DOHH2 (cell line): Measurements from ENCODE around the gene RASAL2.

Source experiments
- EZH2phosphoT487 ChIP-seq: fragments of 200-600 bp; sonication (generic); IDR thresholded peaks from 2 replicates; pipeline ENCODE4 v1.6.1; 2017; ENCODE audit warnings: borderline replicate concordance, mild to moderate bottlenecking, antibody characterized with exemption, low read length, moderate library complexity, mixed read lengths
- TF ChIP-seq, protein P1 (sequence below): fragments of 200-600 bp; sonication (generic); IDR thresholded peaks from one replicate; pipeline ENCODE4 v1.5.1; 2014; ENCODE audit warnings: antibody characterized with exemption, mild to moderate bottlenecking, low read depth, low read length; ENCODE audit not compliant: poor library complexity, severe bottlenecking

DNA sequence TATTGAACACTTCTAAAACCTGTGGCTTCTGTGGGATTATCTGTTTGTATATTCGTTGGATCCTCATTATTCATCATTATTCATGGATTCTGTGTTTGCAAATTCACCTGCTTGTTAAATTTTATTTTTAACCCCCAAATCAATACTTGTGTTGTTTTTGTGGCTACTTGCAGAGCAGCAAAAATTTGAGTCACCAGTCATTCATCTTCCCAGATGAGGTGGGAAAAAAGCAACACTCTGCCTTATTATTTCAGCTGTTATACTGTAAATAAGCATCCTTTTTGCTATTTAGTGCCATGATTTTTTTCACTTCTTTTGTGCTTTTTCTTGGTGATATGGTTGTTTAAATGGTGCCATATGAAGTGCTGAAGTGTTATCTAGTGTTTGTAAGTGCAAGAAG is 56.7 kb downstream of the RASAL2 start:
- TF ChIP-seq, protein P1, sequence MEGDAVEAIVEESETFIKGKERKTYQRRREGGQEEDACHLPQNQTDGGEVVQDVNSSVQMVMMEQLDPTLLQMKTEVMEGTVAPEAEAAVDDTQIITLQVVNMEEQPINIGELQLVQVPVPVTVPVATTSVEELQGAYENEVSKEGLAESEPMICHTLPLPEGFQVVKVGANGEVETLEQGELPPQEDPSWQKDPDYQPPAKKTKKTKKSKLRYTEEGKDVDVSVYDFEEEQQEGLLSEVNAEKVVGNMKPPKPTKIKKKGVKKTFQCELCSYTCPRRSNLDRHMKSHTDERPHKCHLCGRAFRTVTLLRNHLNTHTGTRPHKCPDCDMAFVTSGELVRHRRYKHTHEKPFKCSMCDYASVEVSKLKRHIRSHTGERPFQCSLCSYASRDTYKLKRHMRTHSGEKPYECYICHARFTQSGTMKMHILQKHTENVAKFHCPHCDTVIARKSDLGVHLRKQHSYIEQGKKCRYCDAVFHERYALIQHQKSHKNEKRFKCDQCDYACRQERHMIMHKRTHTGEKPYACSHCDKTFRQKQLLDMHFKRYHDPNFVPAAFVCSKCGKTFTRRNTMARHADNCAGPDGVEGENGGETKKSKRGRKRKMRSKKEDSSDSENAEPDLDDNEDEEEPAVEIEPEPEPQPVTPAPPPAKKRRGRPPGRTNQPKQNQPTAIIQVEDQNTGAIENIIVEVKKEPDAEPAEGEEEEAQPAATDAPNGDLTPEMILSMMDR: no peak
- no peak for TF ChIP-seq EZH2phosphoT487
